ENCODE measurements around the gene EPO. TPM values are rescaled to one million over a fixed set of nuclear protein-coding genes. Genes with fewer than 3 reads are reported as not detected.

The EPO gene
- polyA plus RNA-seq, 1 donor (not counting 4 experiments of a cell fraction or from before 2014, with no cell fraction given): 0.35 TPM

DNA sequence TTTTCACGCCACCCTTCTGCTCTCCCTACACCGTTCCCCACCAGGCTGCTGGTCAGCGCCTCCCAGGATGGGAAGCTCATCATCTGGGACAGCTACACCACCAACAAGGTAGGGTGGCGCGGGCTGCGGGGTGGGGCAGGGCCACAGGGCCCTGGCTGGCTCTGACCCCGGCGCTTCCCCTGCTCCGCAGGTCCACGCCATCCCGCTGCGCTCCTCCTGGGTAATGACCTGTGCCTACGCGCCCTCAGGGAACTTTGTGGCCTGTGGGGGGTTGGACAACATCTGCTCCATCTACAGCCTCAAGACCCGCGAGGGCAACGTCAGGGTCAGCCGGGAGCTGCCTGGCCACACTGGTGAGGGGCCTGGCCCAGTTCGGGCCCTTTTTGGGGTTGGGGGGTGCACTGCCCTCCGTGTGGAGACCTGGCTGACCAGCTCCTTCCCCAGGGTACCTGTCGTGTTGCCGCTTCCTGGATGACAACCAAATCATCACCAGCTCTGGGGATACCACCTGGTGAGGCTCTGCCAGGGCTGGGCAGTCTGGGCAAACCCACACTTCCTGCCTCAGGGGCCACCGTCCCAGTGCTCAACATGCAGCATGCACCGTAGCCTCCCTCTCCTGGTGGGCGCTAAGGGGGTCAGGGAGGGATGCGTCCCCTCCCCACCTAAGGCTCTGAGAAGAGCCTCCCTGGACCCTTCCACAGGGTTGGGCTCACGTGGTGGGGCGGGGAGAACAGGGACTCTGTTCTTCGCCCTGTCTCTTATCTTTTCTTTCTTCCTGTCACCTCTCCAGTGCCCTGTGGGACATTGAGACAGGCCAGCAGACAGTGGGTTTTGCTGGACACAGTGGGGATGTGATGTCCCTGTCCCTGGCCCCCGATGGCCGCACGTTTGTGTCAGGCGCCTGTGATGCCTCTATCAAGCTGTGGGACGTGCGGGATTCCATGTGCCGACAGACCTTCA lies 42.7 kb upstream of the EPO start:
- no peak for FAIRE-seq
- H3K4me1 ChIP-seq (ENCODE audit: control insufficient read depth, extremely low read depth, insufficient read depth, low read length): peaks cover 10% of the 10 kb centered on the region
- H3K9ac ChIP-seq (ENCODE audit: control insufficient read depth, extremely low read depth, insufficient read depth, low read length): no peak overlapping the region

DNA sequence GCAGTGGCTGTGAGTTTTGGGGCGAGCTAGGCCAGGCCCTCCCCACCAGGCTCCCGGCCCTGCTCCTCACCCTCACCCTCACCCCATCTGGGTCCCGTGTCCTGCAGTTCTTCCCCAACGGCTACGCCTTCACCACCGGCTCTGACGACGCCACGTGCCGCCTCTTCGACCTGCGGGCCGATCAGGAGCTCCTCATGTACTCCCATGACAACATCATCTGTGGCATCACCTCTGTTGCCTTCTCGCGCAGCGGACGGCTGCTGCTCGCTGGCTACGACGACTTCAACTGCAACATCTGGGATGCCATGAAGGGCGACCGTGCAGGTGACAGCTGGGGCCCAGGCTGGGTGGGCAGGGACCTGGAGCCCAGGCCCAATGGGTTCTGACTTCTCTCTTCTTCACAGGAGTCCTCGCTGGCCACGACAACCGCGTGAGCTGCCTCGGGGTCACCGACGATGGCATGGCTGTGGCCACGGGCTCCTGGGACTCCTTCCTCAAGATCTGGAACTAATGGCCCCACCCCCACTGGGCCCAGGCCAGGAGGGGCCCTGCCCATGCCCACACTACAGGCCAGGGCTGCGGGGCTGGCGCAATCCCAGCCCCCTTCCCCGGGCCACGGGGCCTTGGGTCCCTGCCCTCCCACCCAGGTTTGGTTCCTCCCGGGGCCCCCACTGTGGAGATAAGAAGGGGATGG lies 41.8 kb upstream of the EPO start:
- Histone ChIP-seq H3K9me3 (ENCODE audit: control insufficient read depth, low read depth, low read length) (no peaks in the 10 kb centered on the region), H2AFZ (ENCODE audit: control insufficient read depth, low read length) (no peak overlapping the region), H3K9ac (ENCODE audit: control insufficient read depth, extremely low read depth, insufficient read depth, low read length) (no peak overlapping the region), H3K4me3 (ENCODE audit: control insufficient read depth in 2 of 3, extremely low read depth in 1 of 3, insufficient read depth in 2 of 3, low read depth in 1 of 3, low read length in 3 of 3) (no peak overlapping the region), H3K9me1 (ENCODE audit: control insufficient read depth, extremely low read depth, insufficient read depth, low read length) (no peaks in the 10 kb centered on the region), H3K36me3 (ENCODE audit: control insufficient read depth in 2 of 2, extremely low read depth in 1 of 2, insufficient read depth in 2 of 2, low read length in 2 of 2) (peaks cover 26 to 28% of the 10 kb centered on the region in 2 experiments), H3K79me2 (ENCODE audit: control insufficient read depth, insufficient read depth, low read length) (peaks cover 31% of the 10 kb centered on the region), H3K27me3 (ENCODE audit: control insufficient read depth, extremely low read depth, insufficient read depth, low read length) (no peaks in the 10 kb centered on the region), H3K4me1 (ENCODE audit: control insufficient read depth, extremely low read depth, insufficient read depth, low read length) (peaks cover 10% of the 10 kb centered on the region), H4K20me1 (ENCODE audit: control insufficient read depth, extremely low read depth, insufficient read depth, low read length) (peaks cover 3% of the 10 kb centered on the region), H3K27ac (ENCODE audit: control insufficient read depth, insufficient read depth, low read length) (no peak overlapping the region), H3K4me2 (ENCODE audit: control insufficient read depth, extremely low read depth, insufficient read depth, low read depth, low read length) (no peak overlapping the region)
- DNase-seq (ENCODE audit: low read depth, low spot score): no peak
- dilution Hi-C loops (cut with MboI; ENCODE audit: extremely low pct_ligation_motif_present, low sequenced_read_pairs): no loop called here
- FAIRE-seq: no peak
- TF ChIP-seq EZH2 (IDR thresholded peaks at IDR 0.05; ENCODE audit: low read length): no peak
- no peak for TF ChIP-seq CTCF (optimal IDR thresholded peaks at IDR 0.05 in 1 of 3, IDR thresholded peaks at IDR 0.05 in 1 of 3, conservative IDR thresholded peaks at IDR 0.05 in 1 of 3; ENCODE audit: extremely low read depth in 1 of 3, insufficient read depth in 2 of 3, low read length in 3 of 3)

More for the DNA sequence above, 42.7 kb upstream of the EPO start:
- peaks cover 31% of the 10 kb centered on the region for H3K79me2 ChIP-seq (ENCODE audit: control insufficient read depth, insufficient read depth, low read length)
- TF ChIP-seq CTCF (optimal IDR thresholded peaks at IDR 0.05 in 1 of 3, IDR thresholded peaks at IDR 0.05 in 1 of 3, conservative IDR thresholded peaks at IDR 0.05 in 1 of 3; ENCODE audit: extremely low read depth in 1 of 3, insufficient read depth in 2 of 3, low read length in 3 of 3) (no peak), EZH2 (IDR thresholded peaks at IDR 0.05; ENCODE audit: low read length) (no peak)
- dilution Hi-C loops (cut with MboI; ENCODE audit: extremely low pct_ligation_motif_present, low sequenced_read_pairs): no loop called here
- peaks cover 3% of the 10 kb centered on the region for H4K20me1 ChIP-seq (ENCODE audit: control insufficient read depth, extremely low read depth, insufficient read depth, low read length)
- no peaks in the 10 kb centered on the region for H3K27me3 ChIP-seq (ENCODE audit: control insufficient read depth, extremely low read depth, insufficient read depth, low read length)
- no peak overlapping the region for H3K4me2 ChIP-seq (ENCODE audit: control insufficient read depth, extremely low read depth, insufficient read depth, low read depth, low read length)
- peaks cover 21 to 28% of the 10 kb centered on the region in 2 experiments for H3K36me3 ChIP-seq (ENCODE audit: control insufficient read depth in 2 of 2, extremely low read depth in 1 of 2, insufficient read depth in 2 of 2, low read length in 2 of 2)
- no peak overlapping the region for H2AFZ ChIP-seq (ENCODE audit: control insufficient read depth, low read length)
- H3K27ac ChIP-seq (ENCODE audit: control insufficient read depth, insufficient read depth, low read length): no peak overlapping the region
- H3K9me3 ChIP-seq (ENCODE audit: control insufficient read depth, low read depth, low read length): no peaks in the 10 kb centered on the region
- H3K4me3 ChIP-seq (ENCODE audit: control insufficient read depth in 2 of 3, extremely low read depth in 1 of 3, insufficient read depth in 2 of 3, low read depth in 1 of 3, low read length in 3 of 3): no peak overlapping the region
- no peaks in the 10 kb centered on the region for H3K9me1 ChIP-seq (ENCODE audit: control insufficient read depth, extremely low read depth, insufficient read depth, low read length)
- DNase-seq (ENCODE audit: low read depth, low spot score): no peak
